IMR-90 (cell line): Measurements from ENCODE around the gene OSTC. TPM values are rescaled to one million over a fixed set of nuclear protein-coding genes. Genes with fewer than 3 reads are reported as not detected.

ENCODE experiments used
- ATAC-seq: fragments of 200-7000 bp; cut with Tn5 transposase; 2 replicates; pipeline ENCODE4 v1.9.1; 2020; ENCODE audit warnings: low read depth, mild to moderate bottlenecking, moderate library complexity
- BruUV-seq: library from RNA; stranded (reverse); fragments of 400-500 nt; replicated peaks from 2 replicates; lab custom pipeline; 2021; lab: Mats Ljungman, UMichigan
- CTCF ChIA-PET: fragments of 300-600 bp; formaldehyde crosslinking; extraction: SDS; loops from one replicate; lab custom pipeline; 2021; ENCODE audit warnings: antibody characterized with exemption; lab: Yijun Ruan, JAX
- POLR2A ChIA-PET: fragments of 300-600 bp; sonication (Branson Sonifier 250); formaldehyde crosslinking; loops from one replicate; lab custom pipeline; 2022; ENCODE audit warnings: antibody characterized with exemption; ENCODE audit not compliant: unreplicated experiment; lab: Charles Lee
- DNase-seq: peaks from one replicate; pipeline ENCODE4 v3.0.0; 2013
- H2AFZ ChIP-seq: replicated peaks from 2 replicates; pipeline ENCODE3; 2013; ENCODE audit warnings: low read length, mild to moderate bottlenecking; ENCODE audit not compliant: poor library complexity
- H2AK5ac ChIP-seq: 2 replicates; pipeline ENCODE4 v1.6.1; 2013; ENCODE audit warnings: low read depth, low read length, inconsistent platforms
- H2AK9ac ChIP-seq: replicated peaks from 2 replicates; pipeline ENCODE3; 2013; ENCODE audit warnings: mild to moderate bottlenecking, low read depth, low read length, moderate library complexity; ENCODE audit not compliant: poor library complexity
- H2BK120ac ChIP-seq: 2 replicates; pipeline ENCODE4 v1.6.1; 2013; ENCODE audit warnings: low read depth, low read length, inconsistent platforms
- H2BK15ac ChIP-seq: 3 replicates; pipeline ENCODE4 v1.6.1; 2013; ENCODE audit warnings: low read depth, low read length, inconsistent platforms
- H2BK20ac ChIP-seq: 2 replicates; pipeline ENCODE4 v1.6.1; 2013; ENCODE audit warnings: low read depth, mild to moderate bottlenecking, inconsistent platforms, low read length, moderate library complexity
- H2BK5ac ChIP-seq: 2 replicates; pipeline ENCODE4 v1.6.1; 2013; ENCODE audit warnings: mild to moderate bottlenecking, low read depth, low read length, inconsistent platforms; ENCODE audit not compliant: poor library complexity, severe bottlenecking
- H3K14ac ChIP-seq: replicated peaks from 2 replicates; pipeline ENCODE4 v1.6.1; 2013; ENCODE audit warnings: low read depth, low read length, inconsistent platforms
- H3K18ac ChIP-seq: 2 replicates; pipeline ENCODE4 v1.6.1; 2013; ENCODE audit warnings: low read depth, low read length, control low read depth
- H3K23ac ChIP-seq: 2 replicates; pipeline ENCODE4 v1.6.1; 2013; ENCODE audit warnings: low read depth, low read length, inconsistent platforms
- H3K27ac ChIP-seq: 2 replicates; pipeline ENCODE4 v1.5.1; 2013; ENCODE audit warnings: mild to moderate bottlenecking, control low read depth, low read length; ENCODE audit not compliant: insufficient read depth
- H3K27me3 ChIP-seq: 2 replicates; pipeline ENCODE4 v1.6.1; 2013; ENCODE audit warnings: low read length; ENCODE audit not compliant: control insufficient read depth, insufficient read depth
- H3K36me3 ChIP-seq: 2 replicates; pipeline ENCODE4 v1.6.1; 2013; ENCODE audit warnings: low read length, mixed read lengths; ENCODE audit not compliant: control insufficient read depth, insufficient read depth
- H3K4ac ChIP-seq: 2 replicates; pipeline ENCODE4 v1.6.1; 2013; ENCODE audit warnings: low read depth, low read length, inconsistent platforms
- H3K4me1 ChIP-seq: 2 replicates; pipeline ENCODE4 v1.6.1; 2013; ENCODE audit warnings: low read length, mixed read lengths; ENCODE audit not compliant: control insufficient read depth, insufficient read depth
- H3K4me2 ChIP-seq: 2 replicates; pipeline ENCODE4 v1.6.1; 2013; ENCODE audit warnings: low read depth, mild to moderate bottlenecking, control low read depth, low read length, moderate library complexity
- H3K4me3 ChIP-seq: 2 replicates; pipeline ENCODE4 v1.5.1; 2013; ENCODE audit warnings: low read depth, mild to moderate bottlenecking, control low read depth, low read length, moderate library complexity; ENCODE audit not compliant: insufficient read depth
- H3K56ac ChIP-seq: 2 replicates; pipeline ENCODE4 v1.6.1; 2013; ENCODE audit warnings: low read length, inconsistent platforms; ENCODE audit not compliant: insufficient read depth; ENCODE audit errors: extremely low read depth
- H3K79me1 ChIP-seq, 2 experiments: 2 replicates each; pipeline ENCODE4 v1.6.1; 2013; ENCODE audit warnings: low read length in 2 of 2, inconsistent platforms in 1 of 2, low read depth in 1 of 2
- H3K9ac ChIP-seq: 2 replicates; pipeline ENCODE4 v1.6.1; 2013; ENCODE audit warnings: low read depth, low read length, control low read depth
- H3K9me1 ChIP-seq: 2 replicates; pipeline ENCODE4 v1.6.1; 2013; ENCODE audit warnings: low read length, inconsistent platforms; ENCODE audit not compliant: insufficient read depth
- H3K9me3 ChIP-seq: 2 replicates; pipeline ENCODE4 v1.6.1; 2013; ENCODE audit warnings: low read length; ENCODE audit not compliant: control insufficient read depth, insufficient read depth
- H4K20me1 ChIP-seq: 2 replicates; pipeline ENCODE4 v1.6.1; 2013; ENCODE audit warnings: low read length, inconsistent platforms; ENCODE audit not compliant: insufficient read depth
- H4K5ac ChIP-seq: 2 replicates; pipeline ENCODE4 v1.6.1; 2013; ENCODE audit warnings: mild to moderate bottlenecking, low read depth, low read length, control low read depth
- H4K8ac ChIP-seq, 2 experiments: 2 replicates each; pipeline ENCODE4 v1.6.1; 2013; ENCODE audit warnings: low read depth in 2 of 2, low read length in 2 of 2, control low read depth in 1 of 2, inconsistent platforms in 1 of 2
- H4K91ac ChIP-seq: 2 replicates; pipeline ENCODE4 v1.6.1; 2013; ENCODE audit warnings: low read depth, low read length, inconsistent platforms; ENCODE audit not compliant: insufficient read depth
- CEBPB ChIP-seq: IDR thresholded peaks from 2 replicates; pipeline ENCODE4 v1.6.1; 2012; ENCODE audit warnings: low read depth, low read length, improper control_type of control experiment
- FOS ChIP-seq: fragments of 150-350 bp; IDR thresholded peaks from 2 replicates; pipeline ENCODE4 v1.6.1; 2016; ENCODE audit warnings: low read depth, low read length
- POLR2A ChIP-seq: IDR thresholded peaks from 2 replicates; pipeline ENCODE4 v1.6.1; 2012; ENCODE audit warnings: mild to moderate bottlenecking, low read depth, low read length
- WGBS, 2 experiments: methylation state at CpG; one replicate each; pipeline versions ENCODE4 v1.1.5 to v1.1.7; 2013; ENCODE audit warnings: missing lambda C conversion rate in 2 of 2; ENCODE audit not compliant: insufficient read length in 1 of 2; ENCODE audit errors: extremely low coverage in 2 of 2; 5-methylcytosine and 5-hydroxymethylcytosine counted together
- dilution Hi-C: fragments of 300-500 bp; cut with HindIII; formaldehyde crosslinking; loops from one replicate; pipeline ENCODE4 v1.14.3; 2018; ENCODE audit warnings: low sequenced_read_pairs; ENCODE audit not compliant: unreplicated experiment
- in situ Hi-C: fragments of 300-500 bp; cut with MboI; formaldehyde crosslinking; loops from 3 replicates; pipeline ENCODE4 v1.14.3; 2019; ENCODE audit warnings: low sequenced_read_pairs, inconsistent platforms, mixed read lengths
- intact Hi-C: fragments of 100-400 bp; cut with micrococcal nuclease; formaldehyde crosslinking; loops from 2 replicates; pipeline ENCODE4 v1.10.0; 2022
- microRNA-seq, 2 experiments: library from miRNA; stranded (forward) in 1 of 2; unstranded in 1 of 2; fragments of 10-50 nt in 1 of 2; fragments of <30 nt in 1 of 2; gene quantifications in 1 of 2; microRNA quantifications in 1 of 2; one replicate each; pipeline versions ENCODE3 to v1.1.0; 2013 to 2020; ENCODE audit not compliant: insufficient read depth in 1 of 2, insufficient read length in 1 of 2, unreplicated experiment in 1 of 2
- polyA plus RNA-seq, 3 experiments: library from polyadenylated mRNA; depleted of rRNA; stranded (reverse); fragments of >200 nt; gene quantifications; 2 replicates each; pipeline ENCODE4 v1.2.3, GENCODE V29; 2012; ENCODE audit warnings: low replicate concordance in 1 of 3
- small RNA-seq, 5 experiments: library from RNA; depleted of rRNA; stranded (forward); fragments of <200 nt; gene quantifications; one replicate each; pipeline ENCODE3, GENCODE V24; 2012
- total RNA-seq: library from RNA; depleted of rRNA; stranded (reverse); fragments of >200 nt; gene quantifications from 2 replicates; pipeline ENCODE4 v1.2.3, GENCODE V29; 2012; rRNA removed
- TF ChIP-seq, protein P1 (sequence below): conservative IDR thresholded peaks from 2 replicates; pipeline ENCODE4 v1.5.1; 2012; ENCODE audit warnings: mild to moderate bottlenecking, low read depth, low read length, improper control_type of control experiment

OSTC gene
- total and polyA plus RNA-seq, 2 of the 4 experiments (the other 2 are of a cell fraction), result 173 to 13,576 TPM

GRCh38 chr4:108717386-108717785, 67.0 kb downstream of the OSTC start:
- Histone ChIP-seq H3K27ac (no peak overlapping the region), H3K4me1 (no peaks in the 10 kb centered on the region), H3K9me1 (no peaks in the 10 kb centered on the region), H3K56ac (no peak overlapping the region), H4K5ac (no peak overlapping the region), H3K14ac (no peak overlapping the region), H2BK5ac (no peak overlapping the region), H4K8ac (no peak overlapping the region), H3K9me3 (no peaks in the 10 kb centered on the region), H2BK120ac (no peak overlapping the region), H3K9ac (no peak overlapping the region), H3K27me3 (peaks cover 2% of the 10 kb centered on the region; the same call in 1 of the 2 replicates), H2BK15ac (no peak overlapping the region), H4K91ac (no peak overlapping the region), H3K4ac (no peak overlapping the region), H4K20me1 (no peaks in the 10 kb centered on the region), H3K4me2 (no peak overlapping the region), H3K18ac (no peak overlapping the region), H3K36me3 (no peaks in the 10 kb centered on the region), H2AK5ac (no peak overlapping the region), H2AK9ac (no peak overlapping the region), H2BK20ac (no peak overlapping the region), H3K4me3 (no peak overlapping the region), H2AFZ (no peak overlapping the region), H3K23ac (no peak overlapping the region), H3K79me1 (no peaks in the 10 kb centered on the region)
- ChIA-PET CTCF (no interaction called here), POLR2A (no interaction called here)
- BruUV-seq, result no TSS peak
- WGBS, 2 experiments, result no CpG with 5 or more reads among the region's 2 CpGs
- DNase-seq, result no peak
- in situ Hi-C loops, result no loop called here
- intact Hi-C loops, result no loop called here
- dilution Hi-C loops, result no loop called here
- no peak for ATAC-seq
- TF ChIP-seq POLR2A, result no peak
- no peak for TF ChIP-seq CEBPB
- TF ChIP-seq, protein P1, sequence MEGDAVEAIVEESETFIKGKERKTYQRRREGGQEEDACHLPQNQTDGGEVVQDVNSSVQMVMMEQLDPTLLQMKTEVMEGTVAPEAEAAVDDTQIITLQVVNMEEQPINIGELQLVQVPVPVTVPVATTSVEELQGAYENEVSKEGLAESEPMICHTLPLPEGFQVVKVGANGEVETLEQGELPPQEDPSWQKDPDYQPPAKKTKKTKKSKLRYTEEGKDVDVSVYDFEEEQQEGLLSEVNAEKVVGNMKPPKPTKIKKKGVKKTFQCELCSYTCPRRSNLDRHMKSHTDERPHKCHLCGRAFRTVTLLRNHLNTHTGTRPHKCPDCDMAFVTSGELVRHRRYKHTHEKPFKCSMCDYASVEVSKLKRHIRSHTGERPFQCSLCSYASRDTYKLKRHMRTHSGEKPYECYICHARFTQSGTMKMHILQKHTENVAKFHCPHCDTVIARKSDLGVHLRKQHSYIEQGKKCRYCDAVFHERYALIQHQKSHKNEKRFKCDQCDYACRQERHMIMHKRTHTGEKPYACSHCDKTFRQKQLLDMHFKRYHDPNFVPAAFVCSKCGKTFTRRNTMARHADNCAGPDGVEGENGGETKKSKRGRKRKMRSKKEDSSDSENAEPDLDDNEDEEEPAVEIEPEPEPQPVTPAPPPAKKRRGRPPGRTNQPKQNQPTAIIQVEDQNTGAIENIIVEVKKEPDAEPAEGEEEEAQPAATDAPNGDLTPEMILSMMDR, result no peak
- TF ChIP-seq FOS, result no peak

Small RNA genes lying within 50 kb of the gene (microRNA-seq; reads per million reads assigned to microRNA genes)
- not detected for gene RNU6-431P (ENCODE audit: insufficient read depth, insufficient read length)

Small RNA genes lying within 50 kb of the gene (small RNA-seq; reads per million reads assigned to genes)
- gene RNU6-431P, result 0 to 2.4 (median 0.08) reads per million in 5 experiments

Other genes starting within 250 kb of the OSTC start
- gene RPL34, start 30.0 kb upstream of the OSTC start, total RNA-seq, result 590 and 1,435 TPM in 2 replicates
- 1,750 and 2,037 TPM in 2 replicates for gene RPL34, start 30.0 kb upstream of the OSTC start, polyA plus RNA-seq (2012; rRNA removed)
- not detected in 2 replicates for gene ETNPPL, start 112.5 kb downstream of the OSTC start, total RNA-seq
- gene ETNPPL, start 112.5 kb downstream of the OSTC start, polyA plus RNA-seq (2012; rRNA removed), result not detected in 2 replicates